Measurements from ENCODE around the gene POLR2B. TPM values are rescaled to one million over a fixed set of nuclear protein-coding genes. Genes with fewer than 3 reads are reported as not detected.

Gene POLR2B
- polyA plus RNA-seq, 2 donors, result 14.5 to 28.6 TPM

GRCh38 chr4:56958111-56958517 is 20.6 kb upstream of the POLR2B start:
- no peaks in the 10 kb centered on the region for H3K9me3 ChIP-seq (ENCODE audit: control insufficient read depth in 2 of 2, insufficient read depth in 1 of 2, low read depth in 1 of 2, low read length in 1 of 2)
- H3K4me3 ChIP-seq (ENCODE audit: low read depth in 1 of 2, low read length in 2 of 2), result peak overlapping the region in 1 of 2 donors; percentile 0
- no peaks in the 10 kb centered on the region for H3K27me3 ChIP-seq (ENCODE audit: control insufficient read depth in 1 of 2, insufficient read depth in 2 of 2, low read length in 2 of 2)
- WGBS, 2 donors, result 11 to 49% methylated on average over 7 of the region's 7 CpGs
- peaks cover 0 to 2% of the 10 kb centered on the region in 2 donors for H3K36me3 ChIP-seq (ENCODE audit: control insufficient read depth in 2 of 2, insufficient read depth in 2 of 2, low read length in 1 of 2)
- H3K27ac ChIP-seq (ENCODE audit: low read depth in 2 of 2, low read length in 1 of 2), result no peak overlapping the region
- no peaks in the 10 kb centered on the region for H3K4me1 ChIP-seq (ENCODE audit: control insufficient read depth in 2 of 2, insufficient read depth in 2 of 2, low read length in 1 of 2)

- Histone ChIP-seq H3K36me3 (ENCODE audit: control insufficient read depth in 2 of 2, insufficient read depth in 2 of 2, low read length in 1 of 2) (peaks cover 5% of the 10 kb centered on the region in 2 donors), H3K9me3 (ENCODE audit: control insufficient read depth in 2 of 2, insufficient read depth in 1 of 2, low read depth in 1 of 2, low read length in 1 of 2) (no peaks in the 10 kb centered on the region), H3K27me3 (ENCODE audit: control insufficient read depth in 1 of 2, insufficient read depth in 2 of 2, low read length in 2 of 2) (no peaks in the 10 kb centered on the region), H3K4me1 (ENCODE audit: control insufficient read depth in 2 of 2, insufficient read depth in 2 of 2, low read length in 1 of 2) (no peaks in the 10 kb centered on the region), H3K4me3 (ENCODE audit: low read depth in 1 of 2, low read length in 2 of 2) (no peak overlapping the region), H3K27ac (ENCODE audit: low read depth in 2 of 2, low read length in 1 of 2) (no peak overlapping the region)
- 38% methylated on average over 1 of the region's 1 CpG for whole genome bisulfite sequencing, 2 donors
Measured at GRCh38 chr4:56959100-56959499, 19.6 kb upstream of the POLR2B start.

GRCh38 chr4:56961107-56961500 is 17.6 kb upstream of the POLR2B start:
- Histone ChIP-seq H3K4me1 (ENCODE audit: control insufficient read depth in 2 of 2, insufficient read depth in 2 of 2, low read length in 1 of 2) (no peaks in the 10 kb centered on the region), H3K4me3 (ENCODE audit: low read depth in 1 of 2, low read length in 2 of 2) (no peak overlapping the region), H3K27me3 (ENCODE audit: control insufficient read depth in 1 of 2, insufficient read depth in 2 of 2, low read length in 2 of 2) (no peaks in the 10 kb centered on the region), H3K36me3 (ENCODE audit: control insufficient read depth in 2 of 2, insufficient read depth in 2 of 2, low read length in 1 of 2) (peaks cover 5% of the 10 kb centered on the region in 2 donors), H3K9me3 (ENCODE audit: control insufficient read depth in 2 of 2, insufficient read depth in 1 of 2, low read depth in 1 of 2, low read length in 1 of 2) (no peaks in the 10 kb centered on the region), H3K27ac (ENCODE audit: low read depth in 2 of 2, low read length in 1 of 2) (no peak overlapping the region)
- WGBS, 2 donors, result 96 to 98% methylated on average over 2 of the region's 2 CpGs

GRCh38 chr4:56971383-56971782 is 7.3 kb upstream of the POLR2B start:
- Histone ChIP-seq H3K36me3 (ENCODE audit: control insufficient read depth in 2 of 2, insufficient read depth in 2 of 2, low read length in 1 of 2) (peaks cover 12 to 14% of the 10 kb centered on the region in 2 donors), H3K27me3 (ENCODE audit: control insufficient read depth in 1 of 2, insufficient read depth in 2 of 2, low read length in 2 of 2) (no peaks in the 10 kb centered on the region), H3K9me3 (ENCODE audit: control insufficient read depth in 2 of 2, insufficient read depth in 1 of 2, low read depth in 1 of 2, low read length in 1 of 2) (peaks cover 0 to 2% of the 10 kb centered on the region in 2 donors), H3K4me3 (ENCODE audit: low read depth in 1 of 2, low read length in 2 of 2) (no peak overlapping the region), H3K4me1 (ENCODE audit: control insufficient read depth in 2 of 2, insufficient read depth in 2 of 2, low read length in 1 of 2) (peaks cover 3 to 10% of the 10 kb centered on the region in 2 donors), H3K27ac (ENCODE audit: low read depth in 2 of 2, low read length in 1 of 2) (no peak overlapping the region)
- 79 to 87% methylated on average over 2 of the region's 2 CpGs for WGBS, 2 donors

GRCh38 chr4:56972389-56972788 is 6.3 kb upstream of the POLR2B start:
- no peaks in the 10 kb centered on the region for H3K27me3 ChIP-seq (ENCODE audit: control insufficient read depth in 1 of 2, insufficient read depth in 2 of 2, low read length in 2 of 2)
- peaks cover 0 to 2% of the 10 kb centered on the region in 2 donors for H3K9me3 ChIP-seq (ENCODE audit: control insufficient read depth in 2 of 2, insufficient read depth in 1 of 2, low read depth in 1 of 2, low read length in 1 of 2)
- H3K36me3 ChIP-seq (ENCODE audit: control insufficient read depth in 2 of 2, insufficient read depth in 2 of 2, low read length in 1 of 2), result peaks cover 10 to 12% of the 10 kb centered on the region in 2 donors
- H3K4me3 ChIP-seq (ENCODE audit: low read depth in 1 of 2, low read length in 2 of 2), result no peak overlapping the region
- WGBS, 2 donors, result 90% methylated on average over 2 of the region's 2 CpGs
- H3K4me1 ChIP-seq (ENCODE audit: control insufficient read depth in 2 of 2, insufficient read depth in 2 of 2, low read length in 1 of 2), result peaks cover 3 to 10% of the 10 kb centered on the region in 2 donors
- H3K27ac ChIP-seq (ENCODE audit: low read depth in 2 of 2, low read length in 1 of 2), result no peak overlapping the region

- H3K36me3 ChIP-seq (ENCODE audit: control insufficient read depth in 2 of 2, insufficient read depth in 2 of 2, low read length in 1 of 2), result peaks cover 10 to 12% of the 10 kb centered on the region in 2 donors
- H3K9me3 ChIP-seq (ENCODE audit: control insufficient read depth in 2 of 2, insufficient read depth in 1 of 2, low read depth in 1 of 2, low read length in 1 of 2), result peaks cover 0 to 2% of the 10 kb centered on the region in 2 donors
- H3K27me3 ChIP-seq (ENCODE audit: control insufficient read depth in 1 of 2, insufficient read depth in 2 of 2, low read length in 2 of 2), result no peaks in the 10 kb centered on the region
- peaks cover 3 to 10% of the 10 kb centered on the region in 2 donors for H3K4me1 ChIP-seq (ENCODE audit: control insufficient read depth in 2 of 2, insufficient read depth in 2 of 2, low read length in 1 of 2)
- H3K4me3 ChIP-seq (ENCODE audit: low read depth in 1 of 2, low read length in 2 of 2), result no peak overlapping the region
- H3K27ac ChIP-seq (ENCODE audit: low read depth in 2 of 2, low read length in 1 of 2), result no peak overlapping the region
Measured at GRCh38 chr4:56972809-56973208, 5.9 kb upstream of the POLR2B start.

- Histone ChIP-seq H3K9me3 (ENCODE audit: control insufficient read depth in 2 of 2, insufficient read depth in 1 of 2, low read depth in 1 of 2, low read length in 1 of 2) (peaks cover 0 to 2% of the 10 kb centered on the region in 2 donors), H3K4me3 (ENCODE audit: low read depth in 1 of 2, low read length in 2 of 2) (no peak overlapping the region), H3K27me3 (ENCODE audit: control insufficient read depth in 1 of 2, insufficient read depth in 2 of 2, low read length in 2 of 2) (no peaks in the 10 kb centered on the region), H3K36me3 (ENCODE audit: control insufficient read depth in 2 of 2, insufficient read depth in 2 of 2, low read length in 1 of 2) (peaks cover 10 to 12% of the 10 kb centered on the region in 2 donors), H3K27ac (ENCODE audit: low read depth in 2 of 2, low read length in 1 of 2) (no peak overlapping the region), H3K4me1 (ENCODE audit: control insufficient read depth in 2 of 2, insufficient read depth in 2 of 2, low read length in 1 of 2) (peaks cover 3 to 10% of the 10 kb centered on the region in 2 donors)
- 94 to 99% methylated on average over 3 of the region's 3 CpGs for WGBS, 2 donors
Measured at GRCh38 chr4:56973336-56973735, 5.4 kb upstream of the POLR2B start.

GRCh38 chr4:56976283-56976836 is 2.3 kb upstream of the POLR2B start:
- Histone ChIP-seq H3K4me1 (ENCODE audit: control insufficient read depth in 2 of 2, insufficient read depth in 2 of 2, low read length in 1 of 2) (peaks cover 3 to 10% of the 10 kb centered on the region in 2 donors), H3K27me3 (ENCODE audit: control insufficient read depth in 1 of 2, insufficient read depth in 2 of 2, low read length in 2 of 2) (no peaks in the 10 kb centered on the region), H3K27ac (ENCODE audit: low read depth in 2 of 2, low read length in 1 of 2) (peak overlapping the region; percentile 79 to 93), H3K9me3 (ENCODE audit: control insufficient read depth in 2 of 2, insufficient read depth in 1 of 2, low read depth in 1 of 2, low read length in 1 of 2) (peaks cover 0 to 2% of the 10 kb centered on the region in 2 donors), H3K36me3 (ENCODE audit: control insufficient read depth in 2 of 2, insufficient read depth in 2 of 2, low read length in 1 of 2) (peaks cover 10 to 11% of the 10 kb centered on the region in 2 donors), H3K4me3 (ENCODE audit: low read depth in 1 of 2, low read length in 2 of 2) (peak overlapping the region; percentile 84 to 96)
- 2% methylated on average over 33 to 35 of the region's 35 CpGs for whole genome bisulfite sequencing, 2 donors

GRCh38 chr4:56976837-56977320 is 1.8 kb upstream of the POLR2B start:
- Histone ChIP-seq H3K36me3 (ENCODE audit: control insufficient read depth in 2 of 2, insufficient read depth in 2 of 2, low read length in 1 of 2) (peaks cover 10 to 11% of the 10 kb centered on the region in 2 donors), H3K4me3 (ENCODE audit: low read depth in 1 of 2, low read length in 2 of 2) (peak overlapping the region; percentile 84 to 96), H3K27ac (ENCODE audit: low read depth in 2 of 2, low read length in 1 of 2) (peak overlapping the region; percentile 79 to 93), H3K27me3 (ENCODE audit: control insufficient read depth in 1 of 2, insufficient read depth in 2 of 2, low read length in 2 of 2) (no peaks in the 10 kb centered on the region), H3K4me1 (ENCODE audit: control insufficient read depth in 2 of 2, insufficient read depth in 2 of 2, low read length in 1 of 2) (peaks cover 3 to 10% of the 10 kb centered on the region in 2 donors), H3K9me3 (ENCODE audit: control insufficient read depth in 2 of 2, insufficient read depth in 1 of 2, low read depth in 1 of 2, low read length in 1 of 2) (peaks cover 0 to 2% of the 10 kb centered on the region in 2 donors)
- WGBS, 2 donors, result 0% methylated on average over 42 to 46 of the region's 46 CpGs
